K562 treated with DMSO at 1 percent for 48 hours (cell line): ENCODE data around the gene PPP4R3B. TPM values are rescaled to one million over a fixed set of nuclear protein-coding genes. Genes with fewer than 3 reads are reported as not detected.

Source experiments
- total RNA-seq: library from RNA; unstranded; fragments of 300-600 nt; gene quantifications from 2 replicates; pipeline ENCODE4 v1.2.3, GENCODE V29; 2022; ENCODE audit warnings: low replicate concordance; ENCODE audit errors: extremely low read depth

The PPP4R3B gene
- not detected in 2 replicates for total RNA-seq

GRCh38 chr2:55617175-55618024, at the start of gene PPP4R3B:
Gene PPP4R3B, minus strand, starts transcription at chr2:55617622. Its CDS starts 337 bp downstream, at chr2:55617285.

Other genes with a start within 250 kb of the PPP4R3B start
- not detected in 2 replicates for gene CCDC88A, start 197.8 kb downstream of the PPP4R3B start, total RNA-seq
- gene CFAP36, start 97.9 kb downstream of the PPP4R3B start, total RNA-seq, result not detected in 2 replicates
- gene PNPT1, start 76.2 kb upstream of the PPP4R3B start, total RNA-seq, result not detected in 2 replicates